Measurements from ENCODE around the gene PDE11A. TPM values are rescaled to one million over a fixed set of nuclear protein-coding genes. Genes with fewer than 3 reads are reported as not detected.

Gene PDE11A
- total RNA-seq, 1 experiment from 2014 or later: 0.13 TPM

- no peak for DNase-seq
- no peak overlapping the region for H3K18ac ChIP-seq (ENCODE audit: insufficient read length, low read depth, low read length)
- no peak overlapping the region for H4K91ac ChIP-seq (ENCODE audit: insufficient read length, low read depth, low read length)
- no peaks in the 10 kb centered on the region for H3K9me3 ChIP-seq (ENCODE audit: control insufficient read depth, low read depth, low read length)
- Mint-ChIP-seq H3K27ac (no peak overlapping the region), H3K4me3 (no peak overlapping the region), H3K9me3 (0 out of 5 replicates have a peak, but pooled peaks cover 0 to 3% of the 10 kb centered on the region in 2 experiments), H3K4me1 (peaks cover 3 to 10% of the 10 kb centered on the region in 2 experiments; a peak in 3 of 4 replicates), H3K36me3 (ENCODE audit: insufficient read depth in 1 of 3, low read depth in 3 of 3) (no peaks in the 10 kb centered on the region), H3K27me3 (ENCODE audit: low read depth) (peaks cover 3% of the 10 kb centered on the region; the same call in 1 of the 2 replicates)
- no peaks in the 10 kb centered on the region for H3K79me2 ChIP-seq (ENCODE audit: insufficient read depth, low read length)
- no peak overlapping the region for H3K27ac ChIP-seq (ENCODE audit: insufficient read length, low read depth, low read length)
- no peak overlapping the region for H2BK12ac ChIP-seq (ENCODE audit: insufficient read length, low read depth, low read length)
- no peaks in the 10 kb centered on the region for H4K20me1 ChIP-seq (ENCODE audit: control insufficient read depth, insufficient read depth, insufficient read length)
- no CpG with 5 or more reads among the region's 3 CpGs for WGBS (ENCODE audit: extremely low coverage, insufficient read length, low lambda C conversion rate)
- TF ChIP-seq CTCF (conservative IDR thresholded peaks at IDR 0.05): no peak
- no peak overlapping the region for H2BK5ac ChIP-seq (ENCODE audit: insufficient read length, low read length)
- no peak overlapping the region for H2AFZ ChIP-seq (ENCODE audit: low read length)
- H3K56ac ChIP-seq (ENCODE audit: insufficient read length, low read depth, low read length): no peak overlapping the region
- H3K4me2 ChIP-seq (ENCODE audit: insufficient read depth, insufficient read length, low read length): no peak overlapping the region
- no peaks in the 10 kb centered on the region for H3K23me2 ChIP-seq (ENCODE audit: insufficient read length, low read depth, low read length, poor library complexity, severe bottlenecking)
- no peak overlapping the region for H3K9ac ChIP-seq (ENCODE audit: extremely low read depth, insufficient read length, low read length)
- H2BK120ac ChIP-seq (ENCODE audit: low read depth, low read length, poor library complexity, severe bottlenecking): no peak overlapping the region
- no peak overlapping the region for H2BK20ac ChIP-seq (ENCODE audit: low read depth, low read length, poor library complexity, severe bottlenecking)
- H3K4ac ChIP-seq (ENCODE audit: low read depth, low read length): no peak overlapping the region
- no peak overlapping the region for H3K14ac ChIP-seq (ENCODE audit: insufficient read depth, low read length)
- no peak overlapping the region for H4K8ac ChIP-seq (replicated peaks; ENCODE audit: insufficient read length, low read depth, low read length)
- H3K4me1 ChIP-seq (ENCODE audit: insufficient read depth, low read length): no peaks in the 10 kb centered on the region; the same call in 1 of the 2 replicates
- no peaks in the 10 kb centered on the region for H3K79me1 ChIP-seq (ENCODE audit: insufficient read depth, low read depth, low read length, poor library complexity, severe bottlenecking)
- no peak overlapping the region for H2BK15ac ChIP-seq (ENCODE audit: low read depth, low read length)
- H2AK5ac ChIP-seq (ENCODE audit: insufficient read length, low read length): no peak overlapping the region
- H3K23ac ChIP-seq (ENCODE audit: insufficient read length, low read depth, low read length): no peak overlapping the region
- H3T11ph ChIP-seq (ENCODE audit: low read length): no peak overlapping the region
- H3K27me3 ChIP-seq (ENCODE audit: insufficient read depth, low read length): no peaks in the 10 kb centered on the region
- H4K5ac ChIP-seq (ENCODE audit: insufficient read length, low read depth, low read length): no peak overlapping the region
Measured at GRCh38 chr2:177603768-177604167, 468.8 kb downstream of the PDE11A start.
